Fibroblast of skin of right biceps (primary cell): ENCODE measurements around the gene IFT80.

ENCODE experiments used
- DNase-seq: peaks from one replicate; pipeline ENCODE4 v3.0.0-alpha.2; 2013

Gene IFT80

GRCh38 chr3:160399125-160400029, at the start of gene IFT80, which contains the start of gene SMC4:
Gene IFT80 (minus strand): TSS chr3:160399225. CDS start chr3:160384600, 14,625 bp downstream.
Gene SMC4 (plus strand): TSS chr3:160399650. CDS start chr3:160400827, 1,177 bp downstream.
- peak; percentile 96 for DNase-seq

GRCh38 chr3:160447544-160447943, 48.5 kb upstream of the IFT80 start:
- peak; percentile 61 for DNase-seq

GRCh38 chr3:160446522-160447056, 47.6 kb upstream of the IFT80 start:
- no peak for DNase-seq

GRCh38 chr3:160445854-160446253, 46.8 kb upstream of the IFT80 start:
- no peak for DNase-seq

- no peak for DNase-seq
These were observed 45.4 kb upstream of the IFT80 start for GRCh38 chr3:160444411-160444810.

- DNase-seq, result no peak
These were observed 41.7 kb upstream of the IFT80 start for GRCh38 chr3:160440687-160441086.

GRCh38 chr3:160437083-160437455, 38.0 kb upstream of the IFT80 start:
- DNase-seq, result no peak

- no peak for DNase-seq
These were observed 36.7 kb upstream of the IFT80 start for GRCh38 chr3:160435747-160436146.

GRCh38 chr3:160435095-160435494, 36.1 kb upstream of the IFT80 start:
- no peak for DNase-seq

GRCh38 chr3:160434071-160434470, 35.0 kb upstream of the IFT80 start:
- DNase-seq, result peak; percentile 52

GRCh38 chr3:160427832-160428424, 28.9 kb upstream of the IFT80 start:
- DNase-seq, result no peak

GRCh38 chr3:160417311-160417710, 18.3 kb upstream of the IFT80 start:
- DNase-seq, result no peak

GRCh38 chr3:160413613-160414248, 14.7 kb upstream of the IFT80 start:
- peak; percentile 75 for DNase-seq

- no peak for DNase-seq
These were observed 13.5 kb upstream of the IFT80 start for GRCh38 chr3:160412477-160412876.

- DNase-seq, result no peak
These were observed 11.0 kb upstream of the IFT80 start for GRCh38 chr3:160409812-160410610.

GRCh38 chr3:160403796-160404470, 4.9 kb upstream of the IFT80 start:
- no peak for DNase-seq

- DNase-seq, result no peak
These were observed 4.1 kb upstream of the IFT80 start for GRCh38 chr3:160403028-160403545.

GRCh38 chr3:160402221-160403027, 3.4 kb upstream of the IFT80 start:
- DNase-seq, result no peak

- peak; percentile 71 for DNase-seq
These were observed 2.5 kb upstream of the IFT80 start for GRCh38 chr3:160401291-160402095.

GRCh38 chr3:160400702-160401150, 1.7 kb upstream of the IFT80 start:
- DNase-seq, result no peak
